Activated CD4-positive, alpha-beta T cell treated with anti-CD3 and anti-CD28 coated beads, Interleukin-2, amount 50 U/mL, for 1 hour (primary cell): ENCODE measurements around the gene AK1.

ENCODE experiments used
- DNase-seq: peaks from one replicate; pipeline ENCODE4 v3.0.0-alpha.2; 2020

The AK1 gene

DNA sequence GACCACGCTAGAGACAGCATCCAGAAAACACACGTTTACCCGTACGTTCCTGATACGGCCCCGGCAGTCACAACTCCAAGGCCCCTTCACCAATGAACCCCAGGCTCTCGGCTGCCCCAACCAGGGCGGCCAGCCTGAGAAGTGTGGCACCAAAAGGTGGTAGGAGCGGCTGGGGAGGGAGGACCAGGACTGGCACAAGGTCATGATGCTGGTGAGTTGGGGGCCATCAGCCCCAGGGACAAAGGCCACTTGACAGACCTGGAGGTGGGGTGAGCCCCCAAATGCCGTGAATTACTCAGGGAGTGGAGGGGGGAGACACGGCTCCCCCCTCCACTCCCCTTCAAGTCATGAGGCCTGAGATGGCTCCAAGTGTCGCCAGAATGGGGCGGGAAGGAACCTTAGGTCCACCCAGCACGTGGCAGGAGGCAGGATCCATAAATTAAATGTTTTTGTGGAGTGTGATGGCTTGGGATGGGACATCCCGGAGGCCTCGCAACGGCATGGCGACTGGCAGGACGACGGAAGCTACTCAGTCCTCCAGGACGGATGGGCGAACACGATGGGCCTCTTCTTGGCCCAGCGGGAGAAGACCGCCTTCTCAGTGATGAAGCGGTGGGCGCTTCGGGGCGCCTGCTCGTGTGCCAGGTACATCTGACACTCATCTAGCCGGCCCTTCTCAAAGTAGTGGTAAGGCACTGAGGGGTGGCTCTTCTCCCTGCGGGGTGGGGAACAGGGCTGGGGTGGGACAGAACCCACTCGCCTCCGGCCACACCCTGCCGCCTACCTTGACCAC is 30.6 kb upstream of the AK1 start:
- DNase-seq = no peak

DNA sequence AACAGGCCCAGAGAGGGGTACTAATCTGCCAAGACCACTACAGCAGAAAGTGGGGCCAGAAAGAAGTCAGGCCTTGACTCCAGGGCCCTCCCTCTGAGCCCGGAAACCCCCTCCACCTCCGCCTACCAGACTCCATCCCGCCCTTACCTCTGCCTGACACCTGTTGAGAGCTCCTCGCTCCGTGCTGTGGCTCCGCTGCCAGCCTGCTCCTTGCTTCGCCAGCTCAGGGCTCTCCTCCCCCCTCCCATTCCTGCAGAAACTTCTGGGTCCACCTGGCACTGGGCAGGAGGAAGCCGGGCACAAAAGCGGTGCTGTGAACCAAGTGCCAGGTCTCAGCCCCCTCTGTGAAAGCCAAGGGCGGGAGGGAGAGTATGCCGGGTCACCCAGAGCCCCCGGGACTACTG is 28.3 kb upstream of the AK1 start:
- DNase-seq = peak; percentile 76

DNA sequence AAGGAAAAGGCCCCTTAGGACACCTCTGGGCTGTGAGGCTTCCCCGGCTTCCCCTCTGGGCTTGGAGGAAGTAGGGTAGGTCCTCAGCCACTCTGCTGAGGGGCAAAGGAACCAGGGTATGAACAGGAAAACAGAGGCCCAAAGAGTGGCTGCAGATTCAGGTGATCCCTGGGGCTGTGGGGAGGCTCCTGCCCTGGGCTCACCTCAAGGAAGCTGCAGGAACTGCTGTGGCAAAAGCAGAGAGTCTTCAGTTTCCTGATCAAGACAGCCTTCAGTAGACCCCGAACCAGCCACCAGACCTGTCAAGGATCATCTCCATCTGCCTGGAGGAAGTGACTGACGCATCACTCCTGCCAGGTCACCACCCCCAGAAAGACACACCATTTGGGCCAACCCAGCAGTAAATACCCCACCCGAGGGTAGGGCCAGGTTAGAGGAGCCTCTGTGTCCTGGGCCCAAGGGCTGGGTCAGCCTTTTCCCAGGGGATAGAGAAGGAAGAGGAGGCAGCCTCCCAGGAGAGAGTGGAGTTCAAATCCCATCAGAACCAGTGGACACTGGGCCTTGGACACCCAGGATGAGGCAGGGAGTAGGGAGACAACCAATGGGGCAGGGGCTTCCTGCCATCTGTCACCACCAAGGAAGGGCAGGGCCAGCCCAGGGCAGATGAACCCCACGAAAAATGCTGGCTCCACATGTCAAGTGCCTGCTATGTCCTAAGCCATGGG is 27.7 kb upstream of the AK1 start:
- peak; percentile 70 for DNase-seq

DNA sequence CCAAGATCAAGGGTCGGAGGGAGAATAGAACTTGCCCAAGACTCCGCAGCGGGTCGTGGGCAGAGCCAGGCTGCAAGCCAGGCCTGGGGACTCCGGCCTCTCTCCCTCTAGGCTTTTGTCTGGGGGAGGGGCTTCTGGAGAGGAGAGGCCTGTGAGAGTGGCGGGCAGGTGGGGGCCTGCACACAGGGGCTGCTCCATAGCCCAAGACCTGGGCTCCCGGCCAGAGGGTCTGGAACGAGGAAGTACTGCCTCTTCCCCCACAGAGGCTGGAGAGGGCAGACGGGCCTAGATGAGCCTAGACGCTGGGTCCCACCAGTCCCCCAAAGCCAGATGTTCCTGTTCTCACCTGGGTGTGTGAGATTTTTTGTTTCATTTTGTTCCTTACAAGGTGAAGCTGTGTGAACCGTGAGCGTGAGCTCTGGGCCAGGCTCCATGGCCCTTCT is 27.1 kb upstream of the AK1 start:
- DNase-seq = no peak

DNA sequence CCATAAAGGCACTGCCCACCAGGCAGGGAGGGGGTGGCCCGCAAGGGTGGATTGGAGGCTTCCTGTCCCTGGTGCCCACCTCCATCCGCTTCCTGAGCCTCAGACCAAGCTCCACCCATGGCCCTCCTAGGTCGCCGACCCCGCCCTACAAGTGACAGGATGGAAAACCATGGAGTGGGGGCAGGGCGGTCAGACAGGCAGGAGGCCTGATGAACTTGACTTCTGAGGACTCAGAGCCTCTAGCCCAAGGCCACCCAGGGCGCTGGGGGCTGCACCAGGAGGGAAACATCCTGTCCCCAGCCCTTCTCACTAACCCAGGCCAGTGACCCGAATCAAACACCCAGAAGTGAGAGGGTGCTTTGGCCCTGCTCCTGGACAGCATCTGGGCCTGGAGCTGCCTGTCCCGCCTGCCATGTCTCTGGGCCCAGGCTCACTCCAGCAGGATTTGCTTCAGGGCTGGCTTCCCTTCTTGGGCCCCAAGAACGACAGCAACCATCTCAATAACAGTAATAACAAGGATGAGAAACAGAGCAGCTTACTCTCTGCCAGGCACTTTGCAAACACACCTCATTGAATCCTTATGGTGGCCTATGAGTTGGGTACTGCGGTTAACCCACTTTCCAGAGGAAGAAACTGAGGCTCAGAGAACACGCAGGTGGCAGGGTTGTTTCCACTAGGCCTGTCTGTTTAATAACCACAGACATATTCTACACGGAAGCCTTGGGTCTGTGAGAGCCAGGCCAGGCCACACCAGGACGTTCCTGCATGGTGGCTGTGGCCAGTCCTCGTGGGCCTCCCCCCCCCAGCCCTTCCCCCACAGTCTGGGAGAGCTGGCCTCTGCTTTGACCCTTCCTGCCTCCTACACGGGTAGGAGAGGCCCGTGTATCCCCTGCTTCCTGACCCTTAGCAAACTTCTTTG is 26.3 kb upstream of the AK1 start:
- DNase-seq = peak; percentile 74

DNA sequence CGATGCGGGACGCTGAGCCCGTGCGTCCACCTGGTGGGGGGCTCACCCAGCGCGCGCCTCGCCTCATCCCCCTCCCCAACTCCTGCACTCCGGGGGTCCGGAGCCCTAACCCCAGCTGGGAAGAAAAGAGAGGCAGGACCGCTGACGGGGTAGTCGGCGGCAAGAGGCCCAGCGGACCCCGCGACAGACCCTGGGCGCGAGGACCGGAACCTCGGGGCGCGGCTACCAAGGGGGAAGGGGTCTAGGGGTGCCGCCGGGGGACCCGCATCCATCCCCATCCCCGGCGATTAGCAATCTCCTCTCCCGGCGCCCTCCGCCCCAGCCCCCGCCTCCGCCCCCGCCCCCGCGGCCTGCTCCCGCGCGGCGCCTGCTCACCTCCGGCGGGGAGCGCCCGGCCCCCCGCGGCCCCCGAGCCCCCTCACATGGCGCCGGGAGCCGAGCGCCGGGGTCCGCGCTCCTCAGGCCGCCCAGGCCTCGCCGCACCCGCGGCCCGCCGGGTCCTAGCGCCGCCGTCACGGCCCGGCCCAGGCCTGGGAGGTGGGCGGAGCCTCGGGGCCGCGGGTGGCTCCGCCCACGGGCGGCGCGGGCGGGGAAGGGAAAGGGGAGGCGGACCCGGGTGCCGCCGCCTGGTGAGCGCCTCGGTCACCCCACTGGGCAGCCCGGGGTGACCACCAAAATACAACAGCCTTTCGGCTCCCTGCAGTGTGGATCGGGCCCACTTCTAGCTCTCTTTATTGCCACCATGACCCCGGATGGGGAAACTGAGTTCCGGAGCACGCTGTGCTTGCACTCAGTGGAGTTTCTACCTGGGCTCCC is 21.9 kb upstream of the AK1 start, which contains the start of gene ST6GALNAC6:
Gene ST6GALNAC6 (minus strand): TSS at position 476 of the 816 bp plus-strand sequence. CDS start 1,622 bp downstream, outside the sequence.
- peak; percentile 65 for DNase-seq

DNA sequence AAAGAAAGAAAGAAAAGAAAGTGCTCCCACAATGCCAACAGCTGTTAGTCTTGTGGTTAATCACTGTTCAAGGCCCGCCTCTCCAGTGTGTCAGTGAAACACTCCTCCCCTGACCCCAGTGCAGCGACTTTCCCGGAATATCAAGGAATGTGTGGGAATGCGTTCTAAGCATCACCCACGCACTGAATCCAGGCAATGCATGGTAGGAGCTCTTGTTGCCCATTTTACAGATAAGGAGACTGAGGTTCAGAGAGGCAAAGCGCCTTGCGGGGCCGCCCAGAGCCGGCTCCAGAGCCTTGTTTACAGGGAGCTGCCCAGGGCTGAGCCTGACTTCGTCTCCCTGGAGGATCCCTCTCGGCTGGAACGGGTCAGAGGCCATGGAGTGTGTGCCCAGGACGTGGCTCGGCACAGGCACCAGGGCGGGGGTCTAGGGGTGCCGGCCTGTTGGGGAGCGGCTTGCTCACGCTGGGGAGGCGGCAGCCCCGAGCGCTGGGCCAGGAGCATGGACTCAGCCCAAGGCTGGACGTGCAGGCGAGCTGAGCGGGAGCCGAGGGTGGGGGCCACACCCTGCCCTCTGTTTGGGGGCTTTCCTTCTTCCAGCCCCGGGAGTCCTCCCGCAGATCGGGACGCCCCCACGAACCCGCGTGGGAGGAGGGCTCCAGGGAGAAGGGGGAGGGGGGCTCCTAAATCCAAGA is 21.1 kb upstream of the AK1 start:
- no peak for DNase-seq

DNA sequence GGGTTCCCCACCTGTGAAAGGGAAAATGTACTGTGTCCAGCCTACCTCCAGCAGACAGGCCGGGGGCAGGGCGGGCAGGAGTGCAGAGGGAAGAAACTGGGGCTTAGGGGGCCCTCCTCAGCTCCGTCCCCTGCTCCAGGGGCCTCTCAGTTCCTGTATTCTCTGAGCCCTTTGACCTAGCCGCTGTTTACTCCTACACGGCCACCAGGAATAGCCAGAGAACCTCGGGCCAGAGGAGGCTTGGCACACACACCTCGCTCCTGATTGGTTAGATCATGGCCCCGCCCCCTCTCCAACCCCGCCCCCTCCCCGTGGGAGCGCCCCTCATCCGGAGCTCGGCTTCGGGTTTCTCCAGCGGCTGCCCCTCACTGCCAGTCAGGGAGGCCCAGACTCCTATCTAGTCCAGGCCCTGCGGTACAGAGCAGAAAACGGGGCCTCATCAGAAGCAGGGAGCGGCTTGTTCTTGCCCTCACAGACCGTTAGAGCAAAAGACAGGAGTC is 19.8 kb upstream of the AK1 start:
- peak; percentile 25 for DNase-seq

DNA sequence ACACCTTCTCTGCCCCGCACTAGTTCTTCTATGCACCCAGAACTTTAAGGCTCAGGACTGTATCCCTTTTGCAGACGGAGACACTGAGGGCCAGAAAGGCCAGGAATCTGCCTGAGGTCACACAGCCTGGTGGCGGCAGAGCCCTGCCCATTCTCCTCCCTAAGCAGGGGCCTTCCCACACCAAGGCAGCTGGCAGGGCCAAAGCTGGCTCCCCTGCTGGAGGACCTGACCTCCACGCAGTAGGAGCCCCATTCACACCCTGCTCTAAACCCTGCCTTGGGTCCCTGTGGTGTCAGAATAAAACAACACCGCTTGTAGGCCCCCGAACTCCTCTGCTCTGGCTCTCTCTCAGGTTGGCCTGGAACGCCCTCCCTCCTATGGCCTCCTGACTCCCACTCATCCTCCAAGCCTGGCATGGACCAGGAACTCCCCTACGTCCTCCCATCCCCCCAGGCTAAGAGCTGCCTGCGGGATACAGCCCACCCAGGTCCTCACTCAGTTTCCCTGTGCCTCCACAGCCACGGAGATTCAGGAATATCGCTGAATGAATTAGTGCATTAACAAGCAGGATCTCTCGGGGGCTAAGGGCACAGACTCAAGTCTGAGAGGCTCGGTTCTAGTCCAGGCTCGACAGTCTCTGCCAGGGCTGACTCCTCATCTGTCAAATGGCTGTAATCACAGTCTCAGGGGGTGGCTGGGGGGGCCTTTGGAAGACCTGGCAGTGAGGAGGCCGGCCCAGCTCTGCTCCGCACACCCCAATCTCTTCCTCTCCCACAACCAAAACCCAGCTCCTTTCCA is 19.1 kb upstream of the AK1 start:
- no peak for DNase-seq

DNA sequence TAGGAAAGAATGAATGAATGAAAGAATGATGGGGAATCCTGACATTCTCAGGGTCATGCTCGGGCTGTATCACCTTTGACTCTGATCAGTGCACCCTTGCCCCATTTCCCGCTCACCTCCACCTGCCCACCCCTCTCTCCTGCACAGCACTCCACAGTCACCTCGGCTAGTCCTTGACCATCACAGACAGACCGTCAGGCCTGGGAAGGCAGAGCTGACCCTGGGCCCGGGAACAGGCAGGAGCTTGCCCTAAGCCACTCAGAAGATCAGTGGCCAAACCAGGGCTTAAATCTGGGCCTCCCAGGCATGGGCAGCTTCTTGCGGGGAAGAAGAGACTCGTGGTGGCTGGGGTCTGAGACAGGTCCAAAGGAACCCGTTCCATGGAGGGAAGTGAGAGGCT is 18.3 kb upstream of the AK1 start:
- DNase-seq = no peak

DNA sequence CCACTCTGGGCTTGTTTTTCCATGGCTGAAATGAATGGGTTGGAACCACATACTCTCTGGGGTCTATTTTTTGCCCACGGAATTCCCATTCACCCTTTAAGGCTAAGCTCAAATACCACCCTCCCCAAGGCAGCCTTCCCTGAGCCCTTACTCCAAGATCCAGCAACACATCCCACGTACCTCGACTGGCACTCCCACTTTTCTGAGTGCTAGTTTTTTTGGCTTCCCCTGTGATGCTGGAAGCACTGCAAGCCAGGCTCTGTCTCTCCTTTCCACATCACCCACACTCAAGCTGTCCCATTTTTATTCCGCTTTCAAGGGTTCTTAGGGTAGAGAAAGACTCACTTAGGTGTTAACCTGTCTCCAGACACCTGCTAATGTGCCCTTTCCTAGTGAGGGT is 15.9 kb upstream of the AK1 start:
- no peak for DNase-seq

DNA sequence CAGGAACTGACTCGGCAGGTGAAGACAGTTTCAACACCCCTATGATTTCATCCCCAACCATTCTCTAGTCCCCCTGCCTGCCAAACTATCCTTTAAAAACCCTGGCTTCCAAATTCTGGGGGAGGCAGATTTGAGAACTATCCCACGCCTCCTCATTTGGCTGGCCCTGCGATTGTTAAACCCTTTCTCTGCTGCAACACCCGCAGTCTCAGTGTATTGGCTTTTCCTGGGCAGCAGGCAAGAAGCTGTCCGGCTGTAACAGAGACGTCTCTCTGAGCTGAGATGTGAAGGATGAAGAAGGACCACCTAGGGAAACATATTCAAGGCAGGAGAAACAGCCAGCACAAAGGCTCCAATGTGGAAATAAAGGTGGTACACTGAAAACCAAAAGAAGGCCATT is 15.4 kb upstream of the AK1 start:
- DNase-seq = no peak

DNA sequence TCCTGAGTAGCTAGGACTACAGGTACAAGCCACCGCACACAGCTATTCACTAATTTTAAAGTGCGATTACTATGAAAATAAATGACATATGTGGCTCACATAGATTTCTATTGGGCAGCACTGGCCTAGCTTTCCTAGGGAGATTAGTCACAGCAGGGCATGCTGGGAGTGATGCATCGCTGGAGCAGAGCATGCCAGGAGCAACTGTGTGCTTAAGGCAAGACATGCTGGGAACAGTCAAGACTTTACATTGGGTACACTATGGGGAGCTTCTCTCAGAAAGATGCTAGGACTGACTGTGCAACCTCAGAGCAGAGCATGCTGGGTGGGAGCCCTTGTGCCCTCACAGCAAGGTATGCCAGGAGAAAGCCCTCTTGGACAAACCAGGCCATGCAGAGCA is 12.6 kb upstream of the AK1 start:
- no peak for DNase-seq

DNA sequence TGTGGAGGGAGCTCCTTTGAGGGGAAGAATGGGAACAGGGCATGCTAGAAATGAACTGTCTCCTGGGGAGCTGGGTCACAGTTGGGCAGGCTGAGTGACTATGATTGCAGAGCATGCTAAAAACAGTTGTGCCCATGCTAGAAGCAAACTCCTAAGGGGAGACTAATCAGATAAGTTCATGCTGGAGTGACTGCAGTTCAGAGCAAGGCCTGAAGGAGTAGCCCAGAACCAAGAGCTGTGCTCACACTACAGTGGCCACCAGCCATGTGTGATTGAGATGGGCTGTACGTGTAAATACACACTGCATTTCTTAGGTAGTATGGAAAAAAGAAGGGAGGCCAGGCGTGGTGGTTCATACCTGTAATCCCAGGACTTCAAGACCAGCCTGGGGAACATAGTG is 10.3 kb upstream of the AK1 start:
- no peak for DNase-seq

DNA sequence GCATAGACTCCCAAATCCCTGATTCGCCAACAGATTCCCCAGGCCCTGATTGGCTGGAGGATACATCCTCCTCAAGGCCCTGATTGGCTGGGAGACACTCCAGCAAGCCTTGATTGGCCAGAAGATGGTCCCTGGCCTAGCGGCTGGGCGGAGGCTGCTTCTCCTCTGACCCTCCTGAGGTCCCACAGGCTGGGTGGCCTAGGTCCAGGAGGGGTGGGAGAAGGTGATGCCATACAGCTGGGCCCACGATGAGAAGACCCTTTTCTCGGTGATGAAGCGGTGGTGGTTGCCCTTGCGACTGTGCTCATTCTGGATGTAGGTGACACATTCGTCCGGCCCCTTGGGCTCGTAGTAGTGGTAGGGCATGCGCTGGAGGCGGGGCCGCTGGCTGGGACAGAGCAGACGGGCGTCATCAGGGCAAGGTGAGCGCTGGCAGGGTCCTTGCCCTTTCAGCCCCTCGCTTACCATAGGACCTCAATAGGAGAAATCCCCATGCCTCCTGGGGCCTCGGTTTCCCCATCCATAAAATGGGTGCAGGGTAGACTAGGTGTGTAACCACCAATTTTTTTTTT is 9.0 kb upstream of the AK1 start:
- DNase-seq = no peak

DNA sequence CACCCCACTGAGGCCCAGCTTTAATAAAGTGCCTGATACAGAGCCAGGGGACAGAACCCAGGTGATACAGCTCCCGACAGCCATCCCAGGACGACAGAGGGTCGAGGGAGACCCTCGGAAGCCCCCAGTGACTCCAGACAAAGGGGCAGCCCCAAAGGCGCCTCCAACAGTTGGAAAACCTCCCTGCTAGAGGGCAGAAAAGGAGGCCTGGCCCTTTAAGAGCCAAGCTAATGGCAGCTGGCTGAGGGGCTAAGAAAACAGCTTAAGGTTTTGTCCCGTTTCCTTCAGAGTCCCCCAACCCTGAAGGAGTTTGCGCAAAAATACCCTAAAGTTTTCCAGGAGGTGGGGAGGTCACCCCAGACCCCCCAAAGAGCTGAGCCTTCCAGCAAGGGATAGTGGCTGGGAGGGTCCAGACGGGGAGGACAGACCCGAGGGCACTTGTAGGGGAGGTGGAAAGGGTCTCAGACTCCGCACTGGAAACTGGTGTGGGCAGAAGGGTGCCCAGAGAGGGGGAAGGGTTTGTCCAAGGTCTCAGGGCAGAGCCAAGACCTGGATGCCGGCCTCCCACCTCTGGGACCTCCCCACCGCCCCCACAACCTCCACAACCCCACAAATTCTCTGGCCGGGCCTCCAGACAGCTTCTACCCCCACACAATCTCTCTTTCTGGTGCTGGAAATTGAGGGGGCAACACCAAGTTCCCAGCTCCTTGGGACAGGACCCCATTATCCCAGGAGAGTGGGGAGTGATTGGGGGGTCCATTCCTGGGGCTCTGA is 8.2 kb upstream of the AK1 start:
- DNase-seq = no peak

DNA sequence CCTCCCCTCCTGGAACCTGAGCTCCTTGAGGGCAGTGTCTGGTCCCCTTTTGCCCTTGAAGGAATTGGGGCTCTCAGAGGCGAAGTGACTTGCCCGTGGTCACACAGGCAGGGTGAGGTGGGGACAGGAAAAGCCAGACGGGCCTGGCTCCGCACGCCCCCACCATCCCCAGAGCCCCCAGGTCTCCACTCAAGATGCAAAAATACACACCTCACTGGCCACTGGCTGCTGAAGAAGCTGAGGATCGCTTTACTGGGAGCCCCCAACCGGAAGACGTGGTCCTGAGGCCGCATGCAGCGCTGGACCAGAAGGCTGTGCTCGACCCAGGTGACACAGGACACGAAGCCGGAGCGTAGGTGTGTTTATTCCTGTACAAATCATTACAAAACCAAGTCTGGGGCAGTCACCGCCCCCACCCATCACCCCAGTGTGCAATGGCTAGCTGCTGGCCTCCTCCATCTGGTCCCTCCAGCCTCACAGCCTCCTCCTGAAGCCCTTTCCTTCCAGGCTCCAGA is 7.6 kb upstream of the AK1 start:
- DNase-seq = no peak

DNA sequence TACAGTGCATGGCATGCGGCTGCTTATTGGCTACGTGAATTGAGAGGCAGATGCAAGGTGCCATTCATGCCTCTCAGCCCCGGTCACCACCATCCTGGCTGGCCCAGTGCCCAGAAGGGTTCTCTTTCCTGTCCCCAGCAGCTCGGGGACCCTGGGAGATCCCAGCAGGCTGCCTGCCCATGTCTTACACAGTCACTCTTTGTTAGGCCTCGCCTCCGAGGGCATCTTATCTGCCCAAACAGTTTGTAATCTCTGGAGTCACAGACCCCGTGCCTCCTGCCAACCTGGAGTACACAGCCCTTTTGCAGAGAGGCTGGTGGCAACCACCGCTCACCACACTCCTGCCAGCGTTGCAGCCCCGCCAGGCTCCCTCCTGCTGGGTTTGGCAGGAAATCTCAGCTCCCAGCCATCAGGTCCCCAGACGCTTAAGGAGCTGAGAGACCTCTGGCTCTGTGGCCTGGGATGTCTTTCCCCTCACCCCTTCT is 7.0 kb upstream of the AK1 start:
- no peak for DNase-seq

DNA sequence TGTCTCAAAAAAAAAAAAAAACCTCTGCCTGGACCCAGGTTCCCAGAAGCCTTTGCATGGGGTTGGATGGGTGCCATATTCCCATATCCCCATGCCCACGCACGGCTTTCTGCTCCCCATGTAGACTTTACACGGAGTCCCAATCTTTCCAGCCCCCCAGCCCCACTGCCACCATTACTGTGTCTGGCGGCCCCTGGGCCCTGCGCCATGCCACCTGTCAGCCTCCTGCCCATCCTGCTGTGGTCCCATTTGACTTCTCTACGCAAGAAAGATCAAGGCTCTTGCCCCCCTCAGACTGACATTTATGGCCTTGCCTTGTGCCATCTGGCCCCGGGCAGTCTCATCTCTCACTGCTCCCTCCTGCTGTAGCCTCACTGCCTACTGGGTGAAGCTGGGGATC is 6.5 kb upstream of the AK1 start:
- DNase-seq = no peak
